GM23338 (cell line): ENCODE results near the gene MLLT10. TPM values are rescaled to one million over a fixed set of nuclear protein-coding genes. Genes with fewer than 3 reads are reported as not detected.

Experiments
- ATAC-seq: fragments of 200-7000 bp; cut with Tn5 transposase; 3 replicates; pipeline ENCODE4 v1.9.1; 2020
- DNase-seq: peaks from one replicate; pipeline ENCODE4 v3.0.0-alpha.2; 2015; ENCODE audit warnings: low spot score
- H2AFZ ChIP-seq: fragments of 200-600 bp; sonication (generic); 2 replicates; pipeline ENCODE4 v1.8.0; 2016; ENCODE audit warnings: antibody characterized with exemption, mild to moderate bottlenecking, moderate library complexity
- H3F3A ChIP-seq: fragments of 200-600 bp; sonication (generic); replicated peaks from 2 replicates; pipeline ENCODE4 v1.8.0; 2017; ENCODE audit warnings: antibody characterized with exemption, mixed run types, low read depth
- H3K27ac ChIP-seq: fragments of 200-600 bp; sonication (generic); 2 replicates; pipeline ENCODE4 v1.6.1; 2016; ENCODE audit warnings: low read depth
- H3K27me3 ChIP-seq: fragments of 200-600 bp; sonication (generic); 2 replicates; pipeline ENCODE4 v1.8.0; 2016; ENCODE audit warnings: mild to moderate bottlenecking, mixed run types, moderate library complexity; ENCODE audit not compliant: insufficient read depth
- H3K36me3 ChIP-seq: fragments of 200-600 bp; sonication (generic); 2 replicates; pipeline ENCODE4 v1.8.0; 2016; ENCODE audit warnings: mild to moderate bottlenecking; ENCODE audit not compliant: insufficient read depth
- H3K4me1 ChIP-seq: fragments of 200-600 bp; sonication (generic); 2 replicates; pipeline ENCODE4 v1.8.0; 2016; ENCODE audit warnings: mild to moderate bottlenecking, moderate library complexity; ENCODE audit not compliant: insufficient read depth
- H3K4me2 ChIP-seq: fragments of 200-600 bp; sonication (generic); 2 replicates; pipeline ENCODE4 v1.7.1; 2017; ENCODE audit warnings: mixed run types
- H3K4me3 ChIP-seq: fragments of 200-600 bp; sonication (generic); 2 replicates; pipeline ENCODE4 v1.6.1; 2016; ENCODE audit warnings: mixed run types
- H3K79me2 ChIP-seq: fragments of 200-600 bp; sonication (generic); replicated peaks from 2 replicates; pipeline ENCODE4 v1.8.0; 2017; ENCODE audit warnings: mild to moderate bottlenecking; ENCODE audit not compliant: insufficient read depth
- H3K9me2 ChIP-seq: fragments of 200-600 bp; sonication (generic); 2 replicates; pipeline ENCODE4 v1.8.0; 2017; ENCODE audit not compliant: insufficient read depth
- H4K20me1 ChIP-seq: fragments of 200-600 bp; sonication (generic); replicated peaks from 2 replicates; pipeline ENCODE4 v1.8.0; 2017; ENCODE audit warnings: mild to moderate bottlenecking; ENCODE audit not compliant: insufficient read depth
- H3K27ac Mint-ChIP-seq: 2 replicates; pipeline ENCODE4 v1.8.0; 2020; ENCODE audit warnings: inconsistent platforms, mild to moderate bottlenecking, moderate library complexity, mixed read lengths
- H3K27me3 Mint-ChIP-seq: 3 replicates; pipeline ENCODE4 v1.8.0; 2022; ENCODE audit warnings: low read depth, mild to moderate bottlenecking, moderate library complexity, mixed read lengths, inconsistent platforms; ENCODE audit not compliant: insufficient read depth, poor library complexity
- H3K36me3 Mint-ChIP-seq: 3 replicates; pipeline ENCODE4 v1.8.0; 2021; ENCODE audit warnings: low read depth, mild to moderate bottlenecking, inconsistent platforms, moderate library complexity, mixed read lengths
- H3K4me1 Mint-ChIP-seq: 3 replicates; pipeline ENCODE4 v1.8.0; 2020; ENCODE audit warnings: mild to moderate bottlenecking, inconsistent platforms, mixed read lengths
- H3K4me3 Mint-ChIP-seq: 3 replicates; pipeline ENCODE4 v1.8.0; 2021; ENCODE audit warnings: moderate library complexity, mild to moderate bottlenecking, inconsistent platforms, mixed read lengths
- H3K9me3 Mint-ChIP-seq: 3 replicates; pipeline ENCODE4 v1.8.0; 2020; ENCODE audit warnings: moderate library complexity, mild to moderate bottlenecking, inconsistent platforms, mixed read lengths
- EZH2 ChIP-seq: fragments of 200-600 bp; sonication (generic); IDR thresholded peaks from one replicate; pipeline ENCODE4 v1.8.0; 2017; ENCODE audit warnings: antibody characterized with exemption, mild to moderate bottlenecking, low read depth; ENCODE audit not compliant: unreplicated experiment
- EZH2phosphoT487 ChIP-seq: fragments of 200-600 bp; sonication (generic); IDR thresholded peaks from one replicate; pipeline ENCODE4 v1.8.1; 2018; ENCODE audit warnings: antibody characterized with exemption; ENCODE audit not compliant: unreplicated experiment
- NANOG ChIP-seq: IDR thresholded peaks from 2 replicates; pipeline ENCODE4 v1.6.1; 2016; ENCODE audit warnings: antibody characterized with exemption, borderline replicate concordance
- POLR2AphosphoS5 ChIP-seq: IDR thresholded peaks from 2 replicates; pipeline ENCODE4 v1.6.1; 2016; ENCODE audit warnings: antibody characterized with exemption, low read depth
- STAT1 ChIP-seq: IDR thresholded peaks from one replicate; pipeline ENCODE4 v1.6.1; 2016; ENCODE audit warnings: antibody characterized with exemption; ENCODE audit not compliant: unreplicated experiment
- ZNF114 ChIP-seq: fragments of 250-450 bp; sonication (Bioruptor Pico); IDR thresholded peaks from 2 replicates; pipeline ENCODE4 v1.5.0; 2020; ENCODE audit warnings: mild to moderate bottlenecking, moderate library complexity
- polyA plus RNA-seq: library from polyadenylated mRNA; unstranded; fragments of >200 nt; fragmentation: Nextera tagmentation; extraction: Ambion mirVana; gene quantifications from 2 replicates; pipeline ENCODE4 v1.2.1, GENCODE V29; 2016
- total RNA-seq: library from RNA; depleted of rRNA; stranded (reverse); fragments of >200 nt; shearing (Covaris generic); gene quantifications from 2 replicates; pipeline ENCODE4 v1.2.3, GENCODE V29; 2014
- TF ChIP-seq, protein P1 (sequence below), 2 experiments: fragments of 200-600 bp in 1 of 2; sonication (generic) in 1 of 2; conservative IDR thresholded peaks; 2 replicates each; pipeline versions ENCODE4 v1.5.1 to v1.6.1; 2016 to 2017; ENCODE audit warnings: antibody characterized with exemption in 2 of 2, low read depth in 2 of 2, mild to moderate bottlenecking in 2 of 2, moderate library complexity in 1 of 2
- TF ChIP-seq, protein P2 (sequence below): IDR thresholded peaks from 2 replicates; pipeline ENCODE4 v1.6.1; 2016; ENCODE audit warnings: antibody characterized with exemption
- TF ChIP-seq, protein P3 (sequence below): fragments of 250-450 bp; sonication (Bioruptor Pico); IDR thresholded peaks from 2 replicates; pipeline ENCODE4 v1.5.0; 2020; ENCODE audit warnings: mild to moderate bottlenecking, moderate library complexity
- TF ChIP-seq, protein P4 (sequence below): IDR thresholded peaks from one replicate; pipeline ENCODE4 v1.6.1; 2018; ENCODE audit warnings: antibody characterized with exemption; ENCODE audit not compliant: unreplicated experiment

Gene MLLT10
- total and polyA plus RNA-seq, 2 experiments from 2014 or later, result 28.8 to 55.4 TPM

DNA sequence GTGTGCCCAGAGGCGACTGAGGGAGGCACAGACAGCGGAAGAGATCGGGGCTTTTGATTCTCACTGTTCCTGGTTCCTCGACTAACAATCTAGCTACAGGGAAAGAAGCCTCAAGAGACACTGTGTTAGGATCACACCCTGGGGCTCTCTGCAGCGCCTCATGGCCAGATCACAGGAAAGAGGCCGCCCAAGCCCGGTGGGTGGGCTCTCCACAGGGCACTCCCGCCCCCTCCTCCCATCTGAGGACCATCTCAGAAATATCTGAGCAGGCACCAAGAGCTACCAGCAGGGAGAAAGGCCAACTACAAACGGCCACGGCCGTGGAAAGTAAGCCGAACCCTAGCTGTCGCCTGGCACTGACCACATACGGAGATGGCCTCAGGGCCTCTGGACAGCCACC is 224.2 kb downstream of the MLLT10 start:
- no peak for TF ChIP-seq NANOG
- TF ChIP-seq EZH2, result no peak
- no peak for TF ChIP-seq STAT1
- no peak for TF ChIP-seq POLR2AphosphoS5
- H3K27ac ChIP-seq, result peak overlapping the region; percentile 72
- Mint-ChIP-seq H3K9me3 (no peaks in the 10 kb centered on the region), H3K27ac (no peak overlapping the region), H3K36me3 (no peaks in the 10 kb centered on the region), H3K27me3 (no peaks in the 10 kb centered on the region), H3K4me3 (no peak overlapping the region), H3K4me1 (peaks cover 46% of the 10 kb centered on the region)
- no peaks in the 10 kb centered on the region for H3K79me2 ChIP-seq
- ATAC-seq (peak; percentile 68), DNase-seq (no peak)
- H3K36me3 ChIP-seq, result no peaks in the 10 kb centered on the region
- no peak overlapping the region for H3K4me3 ChIP-seq
- peaks cover 31% of the 10 kb centered on the region for H3K4me1 ChIP-seq
- no peaks in the 10 kb centered on the region for H4K20me1 ChIP-seq
- H3K4me2 ChIP-seq, result peak overlapping the region; percentile 59
- H3K9me2 ChIP-seq, result no peaks in the 10 kb centered on the region
- no peaks in the 10 kb centered on the region for H3K27me3 ChIP-seq
- H2AFZ ChIP-seq, result 0 out of 2 replicates have a peak overlapping the region, but pooled peaks have one; percentile 1
- H3F3A ChIP-seq, result peaks cover 17% of the 10 kb centered on the region

DNA sequence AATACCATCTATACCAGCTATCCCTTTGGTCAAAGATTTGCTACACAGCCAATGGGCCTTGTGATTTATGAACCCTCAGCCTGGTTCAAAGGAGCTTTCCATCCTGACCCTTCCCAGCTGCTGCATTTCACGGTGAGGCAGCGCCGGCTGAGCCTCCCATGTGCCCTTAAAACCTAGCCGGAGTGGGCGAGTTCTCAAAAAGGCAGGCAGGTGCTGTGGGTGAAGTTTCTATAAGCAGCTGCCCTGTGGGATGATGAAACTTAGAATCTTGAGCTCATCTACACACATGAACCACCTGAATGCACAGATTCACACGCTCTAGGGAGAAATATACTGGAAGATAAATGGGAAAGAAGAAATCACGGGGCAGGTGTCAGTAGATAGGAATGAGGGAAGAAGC is 224.7 kb downstream of the MLLT10 start:
- Histone ChIP-seq H3K4me1 (peaks cover 31% of the 10 kb centered on the region), H3K27ac (0 out of 2 replicates have a peak overlapping the region, but pooled peaks have one; percentile 45), H3K9me2 (no peaks in the 10 kb centered on the region), H3K36me3 (no peaks in the 10 kb centered on the region), H3K27me3 (no peaks in the 10 kb centered on the region), H3K4me2 (peak overlapping the region; percentile 59; the same call in 1 of the 2 replicates), H2AFZ (no peak overlapping the region), H3K4me3 (no peak overlapping the region), H3F3A (peaks cover 17% of the 10 kb centered on the region), H4K20me1 (no peaks in the 10 kb centered on the region), H3K79me2 (no peaks in the 10 kb centered on the region)
- DNase-seq, result no peak
- no peak overlapping the region for H3K4me3 Mint-ChIP-seq
- H3K9me3 Mint-ChIP-seq, result no peaks in the 10 kb centered on the region
- no peaks in the 10 kb centered on the region for H3K27me3 Mint-ChIP-seq
- no peaks in the 10 kb centered on the region for H3K36me3 Mint-ChIP-seq
- H3K27ac Mint-ChIP-seq, result no peak overlapping the region
- H3K4me1 Mint-ChIP-seq, result peaks cover 42% of the 10 kb centered on the region
- no peak for ATAC-seq
- TF ChIP-seq, protein P1, sequence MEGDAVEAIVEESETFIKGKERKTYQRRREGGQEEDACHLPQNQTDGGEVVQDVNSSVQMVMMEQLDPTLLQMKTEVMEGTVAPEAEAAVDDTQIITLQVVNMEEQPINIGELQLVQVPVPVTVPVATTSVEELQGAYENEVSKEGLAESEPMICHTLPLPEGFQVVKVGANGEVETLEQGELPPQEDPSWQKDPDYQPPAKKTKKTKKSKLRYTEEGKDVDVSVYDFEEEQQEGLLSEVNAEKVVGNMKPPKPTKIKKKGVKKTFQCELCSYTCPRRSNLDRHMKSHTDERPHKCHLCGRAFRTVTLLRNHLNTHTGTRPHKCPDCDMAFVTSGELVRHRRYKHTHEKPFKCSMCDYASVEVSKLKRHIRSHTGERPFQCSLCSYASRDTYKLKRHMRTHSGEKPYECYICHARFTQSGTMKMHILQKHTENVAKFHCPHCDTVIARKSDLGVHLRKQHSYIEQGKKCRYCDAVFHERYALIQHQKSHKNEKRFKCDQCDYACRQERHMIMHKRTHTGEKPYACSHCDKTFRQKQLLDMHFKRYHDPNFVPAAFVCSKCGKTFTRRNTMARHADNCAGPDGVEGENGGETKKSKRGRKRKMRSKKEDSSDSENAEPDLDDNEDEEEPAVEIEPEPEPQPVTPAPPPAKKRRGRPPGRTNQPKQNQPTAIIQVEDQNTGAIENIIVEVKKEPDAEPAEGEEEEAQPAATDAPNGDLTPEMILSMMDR (conservative IDR thresholded peaks at IDR 0.05; ENCODE audit: low read depth in 2 of 2), result no peak
- TF ChIP-seq ZNF114, result no peak
- TF ChIP-seq, protein P2, sequence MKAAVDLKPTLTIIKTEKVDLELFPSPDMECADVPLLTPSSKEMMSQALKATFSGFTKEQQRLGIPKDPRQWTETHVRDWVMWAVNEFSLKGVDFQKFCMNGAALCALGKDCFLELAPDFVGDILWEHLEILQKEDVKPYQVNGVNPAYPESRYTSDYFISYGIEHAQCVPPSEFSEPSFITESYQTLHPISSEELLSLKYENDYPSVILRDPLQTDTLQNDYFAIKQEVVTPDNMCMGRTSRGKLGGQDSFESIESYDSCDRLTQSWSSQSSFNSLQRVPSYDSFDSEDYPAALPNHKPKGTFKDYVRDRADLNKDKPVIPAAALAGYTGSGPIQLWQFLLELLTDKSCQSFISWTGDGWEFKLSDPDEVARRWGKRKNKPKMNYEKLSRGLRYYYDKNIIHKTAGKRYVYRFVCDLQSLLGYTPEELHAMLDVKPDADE, result no peak
- no peak for TF ChIP-seq STAT1
- no peak for TF ChIP-seq EZH2phosphoT487
- TF ChIP-seq, protein P3, sequence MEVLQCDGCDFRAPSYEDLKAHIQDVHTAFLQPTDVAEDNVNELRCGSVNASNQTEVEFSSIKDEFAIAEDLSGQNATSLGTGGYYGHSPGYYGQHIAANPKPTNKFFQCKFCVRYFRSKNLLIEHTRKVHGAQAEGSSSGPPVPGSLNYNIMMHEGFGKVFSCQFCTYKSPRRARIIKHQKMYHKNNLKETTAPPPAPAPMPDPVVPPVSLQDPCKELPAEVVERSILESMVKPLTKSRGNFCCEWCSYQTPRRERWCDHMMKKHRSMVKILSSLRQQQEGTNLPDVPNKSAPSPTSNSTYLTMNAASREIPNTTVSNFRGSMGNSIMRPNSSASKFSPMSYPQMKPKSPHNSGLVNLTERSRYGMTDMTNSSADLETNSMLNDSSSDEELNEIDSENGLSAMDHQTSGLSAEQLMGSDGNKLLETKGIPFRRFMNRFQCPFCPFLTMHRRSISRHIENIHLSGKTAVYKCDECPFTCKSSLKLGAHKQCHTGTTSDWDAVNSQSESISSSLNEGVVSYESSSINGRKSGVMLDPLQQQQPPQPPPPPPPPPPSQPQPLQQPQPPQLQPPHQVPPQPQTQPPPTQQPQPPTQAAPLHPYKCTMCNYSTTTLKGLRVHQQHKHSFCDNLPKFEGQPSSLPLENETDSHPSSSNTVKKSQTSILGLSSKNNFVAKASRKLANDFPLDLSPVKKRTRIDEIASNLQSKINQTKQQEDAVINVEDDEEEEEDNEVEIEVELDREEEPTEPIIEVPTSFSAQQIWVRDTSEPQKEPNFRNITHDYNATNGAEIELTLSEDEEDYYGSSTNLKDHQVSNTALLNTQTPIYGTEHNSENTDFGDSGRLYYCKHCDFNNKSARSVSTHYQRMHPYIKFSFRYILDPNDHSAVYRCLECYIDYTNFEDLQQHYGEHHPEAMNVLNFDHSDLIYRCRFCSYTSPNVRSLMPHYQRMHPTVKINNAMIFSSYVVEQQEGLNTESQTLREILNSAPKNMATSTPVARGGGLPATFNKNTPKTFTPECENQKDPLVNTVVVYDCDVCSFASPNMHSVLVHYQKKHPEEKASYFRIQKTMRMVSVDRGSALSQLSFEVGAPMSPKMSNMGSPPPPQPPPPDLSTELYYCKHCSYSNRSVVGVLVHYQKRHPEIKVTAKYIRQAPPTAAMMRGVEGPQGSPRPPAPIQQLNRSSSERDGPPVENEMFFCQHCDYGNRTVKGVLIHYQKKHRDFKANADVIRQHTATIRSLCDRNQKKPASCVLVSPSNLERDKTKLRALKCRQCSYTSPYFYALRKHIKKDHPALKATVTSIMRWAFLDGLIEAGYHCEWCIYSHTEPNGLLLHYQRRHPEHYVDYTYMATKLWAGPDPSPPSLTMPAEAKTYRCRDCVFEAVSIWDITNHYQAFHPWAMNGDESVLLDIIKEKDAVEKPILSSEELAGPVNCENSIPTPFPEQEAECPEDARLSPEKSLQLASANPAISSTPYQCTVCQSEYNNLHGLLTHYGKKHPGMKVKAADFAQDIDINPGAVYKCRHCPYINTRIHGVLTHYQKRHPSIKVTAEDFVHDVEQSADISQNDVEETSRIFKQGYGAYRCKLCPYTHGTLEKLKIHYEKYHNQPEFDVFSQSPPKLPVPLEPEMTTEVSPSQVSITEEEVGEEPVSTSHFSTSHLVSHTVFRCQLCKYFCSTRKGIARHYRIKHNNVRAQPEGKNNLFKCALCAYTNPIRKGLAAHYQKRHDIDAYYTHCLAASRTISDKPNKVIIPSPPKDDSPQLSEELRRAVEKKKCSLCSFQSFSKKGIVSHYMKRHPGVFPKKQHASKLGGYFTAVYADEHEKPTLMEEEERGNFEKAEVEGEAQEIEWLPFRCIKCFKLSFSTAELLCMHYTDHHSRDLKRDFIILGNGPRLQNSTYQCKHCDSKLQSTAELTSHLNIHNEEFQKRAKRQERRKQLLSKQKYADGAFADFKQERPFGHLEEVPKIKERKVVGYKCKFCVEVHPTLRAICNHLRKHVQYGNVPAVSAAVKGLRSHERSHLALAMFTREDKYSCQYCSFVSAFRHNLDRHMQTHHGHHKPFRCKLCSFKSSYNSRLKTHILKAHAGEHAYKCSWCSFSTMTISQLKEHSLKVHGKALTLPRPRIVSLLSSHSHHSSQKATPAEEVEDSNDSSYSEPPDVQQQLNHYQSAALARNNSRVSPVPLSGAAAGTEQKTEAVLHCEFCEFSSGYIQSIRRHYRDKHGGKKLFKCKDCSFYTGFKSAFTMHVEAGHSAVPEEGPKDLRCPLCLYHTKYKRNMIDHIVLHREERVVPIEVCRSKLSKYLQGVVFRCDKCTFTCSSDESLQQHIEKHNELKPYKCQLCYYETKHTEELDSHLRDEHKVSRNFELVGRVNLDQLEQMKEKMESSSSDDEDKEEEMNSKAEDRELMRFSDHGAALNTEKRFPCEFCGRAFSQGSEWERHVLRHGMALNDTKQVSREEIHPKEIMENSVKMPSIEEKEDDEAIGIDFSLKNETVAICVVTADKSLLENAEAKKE, result no peak
- TF ChIP-seq, protein P4, sequence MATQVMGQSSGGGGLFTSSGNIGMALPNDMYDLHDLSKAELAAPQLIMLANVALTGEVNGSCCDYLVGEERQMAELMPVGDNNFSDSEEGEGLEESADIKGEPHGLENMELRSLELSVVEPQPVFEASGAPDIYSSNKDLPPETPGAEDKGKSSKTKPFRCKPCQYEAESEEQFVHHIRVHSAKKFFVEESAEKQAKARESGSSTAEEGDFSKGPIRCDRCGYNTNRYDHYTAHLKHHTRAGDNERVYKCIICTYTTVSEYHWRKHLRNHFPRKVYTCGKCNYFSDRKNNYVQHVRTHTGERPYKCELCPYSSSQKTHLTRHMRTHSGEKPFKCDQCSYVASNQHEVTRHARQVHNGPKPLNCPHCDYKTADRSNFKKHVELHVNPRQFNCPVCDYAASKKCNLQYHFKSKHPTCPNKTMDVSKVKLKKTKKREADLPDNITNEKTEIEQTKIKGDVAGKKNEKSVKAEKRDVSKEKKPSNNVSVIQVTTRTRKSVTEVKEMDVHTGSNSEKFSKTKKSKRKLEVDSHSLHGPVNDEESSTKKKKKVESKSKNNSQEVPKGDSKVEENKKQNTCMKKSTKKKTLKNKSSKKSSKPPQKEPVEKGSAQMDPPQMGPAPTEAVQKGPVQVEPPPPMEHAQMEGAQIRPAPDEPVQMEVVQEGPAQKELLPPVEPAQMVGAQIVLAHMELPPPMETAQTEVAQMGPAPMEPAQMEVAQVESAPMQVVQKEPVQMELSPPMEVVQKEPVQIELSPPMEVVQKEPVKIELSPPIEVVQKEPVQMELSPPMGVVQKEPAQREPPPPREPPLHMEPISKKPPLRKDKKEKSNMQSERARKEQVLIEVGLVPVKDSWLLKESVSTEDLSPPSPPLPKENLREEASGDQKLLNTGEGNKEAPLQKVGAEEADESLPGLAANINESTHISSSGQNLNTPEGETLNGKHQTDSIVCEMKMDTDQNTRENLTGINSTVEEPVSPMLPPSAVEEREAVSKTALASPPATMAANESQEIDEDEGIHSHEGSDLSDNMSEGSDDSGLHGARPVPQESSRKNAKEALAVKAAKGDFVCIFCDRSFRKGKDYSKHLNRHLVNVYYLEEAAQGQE, result no peak
